Neural progenitor cell (in vitro differentiated cells): ENCODE measurements around the gene TMSB10. TPM values are rescaled to one million over a fixed set of nuclear protein-coding genes. Genes with fewer than 3 reads are reported as not detected.

Experiments
- DNase-seq: peaks from one replicate; pipeline ENCODE4 v3.0.0-alpha.2; 2016; ENCODE audit warnings: low spot score
- H2AFZ ChIP-seq: fragments of 200-600 bp; sonication (generic); replicated peaks from 2 replicates; pipeline ENCODE4 v1.6.1; 2016; ENCODE audit warnings: antibody characterized with exemption
- H3F3A ChIP-seq: fragments of 200-600 bp; sonication (generic); 2 replicates; pipeline ENCODE4 v1.6.1; 2016; ENCODE audit warnings: antibody characterized with exemption, low read depth
- H3K27ac ChIP-seq: fragments of 200-600 bp; sonication (generic); 2 replicates; pipeline ENCODE4 v1.5.1; 2016; ENCODE audit warnings: mild to moderate bottlenecking
- H3K27me3 ChIP-seq: fragments of 200-600 bp; sonication (generic); 2 replicates; pipeline ENCODE4 v1.6.1; 2016; ENCODE audit warnings: mild to moderate bottlenecking, moderate library complexity
- H3K36me3 ChIP-seq: fragments of 200-600 bp; sonication (generic); 2 replicates; pipeline ENCODE4 v1.5.1; 2016
- H3K4me1 ChIP-seq: fragments of 200-600 bp; sonication (generic); 2 replicates; pipeline ENCODE4 v1.6.1; 2016; ENCODE audit warnings: mixed run types
- H3K4me2 ChIP-seq: fragments of 200-600 bp; sonication (generic); 2 replicates; pipeline ENCODE4 v1.6.1; 2016
- H3K4me3 ChIP-seq: fragments of 200-600 bp; sonication (generic); 2 replicates; pipeline ENCODE4 v1.5.1; 2016
- H3K79me2 ChIP-seq: fragments of 200-600 bp; sonication (generic); 2 replicates; pipeline ENCODE4 v1.6.1; 2016; ENCODE audit warnings: low read depth
- H3K9ac ChIP-seq: fragments of 200-600 bp; sonication (generic); 2 replicates; pipeline ENCODE4 v1.6.1; 2016
- H3K9me3 ChIP-seq: fragments of 200-600 bp; sonication (generic); 2 replicates; pipeline ENCODE4 v1.5.1; 2016; ENCODE audit warnings: low read depth
- H4K20me1 ChIP-seq: fragments of 200-600 bp; sonication (generic); 2 replicates; pipeline ENCODE4 v1.6.1; 2016; ENCODE audit warnings: low read depth
- H3K27ac Mint-ChIP-seq: 3 replicates; pipeline ENCODE4 v1.8.0; 2021; ENCODE audit warnings: mixed read lengths
- H3K27me3 Mint-ChIP-seq: 2 replicates; pipeline ENCODE4 v1.8.0; 2022; ENCODE audit warnings: low read depth, mild to moderate bottlenecking, inconsistent platforms, moderate library complexity, mixed read lengths; ENCODE audit not compliant: insufficient read depth
- H3K36me3 Mint-ChIP-seq: 3 replicates; pipeline ENCODE4 v1.8.0; 2021; ENCODE audit warnings: mixed read lengths
- H3K4me1 Mint-ChIP-seq: 3 replicates; pipeline ENCODE4 v1.8.0; 2021; ENCODE audit warnings: mixed read lengths
- H3K4me3 Mint-ChIP-seq: 3 replicates; pipeline ENCODE4 v1.8.0; 2021; ENCODE audit warnings: mild to moderate bottlenecking, moderate library complexity, mixed read lengths
- H3K9me3 Mint-ChIP-seq: 3 replicates; pipeline ENCODE4 v1.8.0; 2020; ENCODE audit warnings: mixed read lengths
- EZH2 ChIP-seq: fragments of 200-600 bp; sonication (generic); IDR thresholded peaks from 2 replicates; pipeline ENCODE4 v1.6.1; 2017; ENCODE audit warnings: antibody characterized with exemption, mild to moderate bottlenecking, moderate library complexity
- EZH2phosphoT487 ChIP-seq: fragments of 200-600 bp; sonication (generic); IDR thresholded peaks from 2 replicates; pipeline ENCODE4 v1.6.1; 2017; ENCODE audit warnings: antibody characterized with exemption
- total RNA-seq: library from RNA; depleted of rRNA; stranded (reverse); fragments of >200 nt; gene quantifications from 2 replicates; pipeline ENCODE4 v1.2.3, GENCODE V29; 2015; ENCODE audit warnings: low replicate concordance
- TF ChIP-seq, protein P1 (sequence below): fragments of 200-600 bp; sonication (generic); IDR thresholded peaks from 2 replicates; pipeline ENCODE4 v1.5.1; 2017; ENCODE audit warnings: antibody characterized with exemption, mild to moderate bottlenecking

The TMSB10 gene
- total RNA-seq, 1 donor from 2014 or later, result 2,248 TPM

DNA sequence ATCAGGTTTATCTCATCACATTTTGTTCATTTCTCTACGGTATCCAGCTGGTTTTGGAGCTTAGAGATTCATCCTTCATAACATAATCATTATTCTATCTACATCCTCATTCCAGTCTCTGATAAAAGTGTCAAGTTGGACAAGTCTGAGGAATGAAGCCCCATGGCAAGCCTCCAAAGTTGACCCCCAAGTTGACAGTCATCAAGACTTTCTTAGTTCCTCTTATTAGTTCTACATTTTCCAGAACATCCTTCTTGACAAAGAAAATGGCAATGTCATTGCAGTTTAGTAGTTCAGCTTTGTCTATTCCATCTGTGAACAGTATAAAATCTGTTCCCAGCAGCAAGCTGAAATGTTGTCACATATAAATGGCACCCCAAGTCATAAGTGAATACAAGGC is 4.5 kb upstream of the TMSB10 start:
- Histone ChIP-seq H3K79me2 (peaks cover 7% of the 10 kb centered on the region), H3K9me3 (no peaks in the 10 kb centered on the region), H3K9ac (no peak overlapping the region), H3K27me3 (peaks cover 11% of the 10 kb centered on the region), H3F3A (peaks cover 11% of the 10 kb centered on the region), H2AFZ (no peak overlapping the region), H3K36me3 (no peaks in the 10 kb centered on the region), H3K4me1 (no peaks in the 10 kb centered on the region), H3K4me3 (no peak overlapping the region), H3K4me2 (no peak overlapping the region), H4K20me1 (no peaks in the 10 kb centered on the region), H3K27ac (no peak overlapping the region)
- no peak overlapping the region for H3K4me3 Mint-ChIP-seq
- H3K36me3 Mint-ChIP-seq, result no peaks in the 10 kb centered on the region
- H3K4me1 Mint-ChIP-seq, result peaks cover 12% of the 10 kb centered on the region
- peaks cover 3% of the 10 kb centered on the region for H3K9me3 Mint-ChIP-seq
- no peak overlapping the region for H3K27ac Mint-ChIP-seq
- H3K27me3 Mint-ChIP-seq, result peaks cover 11% of the 10 kb centered on the region
- TF ChIP-seq EZH2, result no peak
- TF ChIP-seq, protein P1, sequence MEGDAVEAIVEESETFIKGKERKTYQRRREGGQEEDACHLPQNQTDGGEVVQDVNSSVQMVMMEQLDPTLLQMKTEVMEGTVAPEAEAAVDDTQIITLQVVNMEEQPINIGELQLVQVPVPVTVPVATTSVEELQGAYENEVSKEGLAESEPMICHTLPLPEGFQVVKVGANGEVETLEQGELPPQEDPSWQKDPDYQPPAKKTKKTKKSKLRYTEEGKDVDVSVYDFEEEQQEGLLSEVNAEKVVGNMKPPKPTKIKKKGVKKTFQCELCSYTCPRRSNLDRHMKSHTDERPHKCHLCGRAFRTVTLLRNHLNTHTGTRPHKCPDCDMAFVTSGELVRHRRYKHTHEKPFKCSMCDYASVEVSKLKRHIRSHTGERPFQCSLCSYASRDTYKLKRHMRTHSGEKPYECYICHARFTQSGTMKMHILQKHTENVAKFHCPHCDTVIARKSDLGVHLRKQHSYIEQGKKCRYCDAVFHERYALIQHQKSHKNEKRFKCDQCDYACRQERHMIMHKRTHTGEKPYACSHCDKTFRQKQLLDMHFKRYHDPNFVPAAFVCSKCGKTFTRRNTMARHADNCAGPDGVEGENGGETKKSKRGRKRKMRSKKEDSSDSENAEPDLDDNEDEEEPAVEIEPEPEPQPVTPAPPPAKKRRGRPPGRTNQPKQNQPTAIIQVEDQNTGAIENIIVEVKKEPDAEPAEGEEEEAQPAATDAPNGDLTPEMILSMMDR, result no peak
- TF ChIP-seq EZH2phosphoT487, result no peak
- DNase-seq, result no peak

DNA sequence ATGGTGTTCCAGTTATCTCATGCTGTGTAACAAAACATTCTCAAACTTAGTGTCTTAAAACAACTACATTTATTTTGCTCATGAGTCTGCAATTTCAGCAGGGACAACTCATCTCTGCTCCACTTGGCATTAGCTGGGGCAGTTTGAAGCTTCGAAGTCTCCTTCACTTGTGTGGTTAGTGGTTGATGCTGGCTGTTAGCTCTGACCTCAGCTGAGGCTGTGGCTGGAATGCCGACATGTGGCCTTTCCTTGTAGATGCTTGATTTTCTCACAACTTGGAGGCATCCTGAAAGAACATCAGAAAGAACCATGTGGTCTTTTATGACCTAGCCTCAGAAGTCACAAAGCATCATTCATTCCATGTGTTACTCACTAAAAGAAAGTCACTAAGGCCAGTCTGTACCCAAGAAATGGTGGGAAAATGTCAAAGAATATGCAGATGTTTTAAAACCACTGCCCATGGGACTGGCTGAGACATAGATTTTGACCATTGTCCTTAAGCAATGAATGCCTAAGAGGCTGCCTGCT is 3.8 kb upstream of the TMSB10 start:
- Mint-ChIP-seq H3K4me3 (no peak overlapping the region), H3K4me1 (peaks cover 14% of the 10 kb centered on the region), H3K36me3 (no peaks in the 10 kb centered on the region), H3K27me3 (peaks cover 13% of the 10 kb centered on the region), H3K9me3 (peaks cover 3% of the 10 kb centered on the region), H3K27ac (no peak overlapping the region)
- Histone ChIP-seq H4K20me1 (peaks cover 7% of the 10 kb centered on the region), H3K4me1 (no peaks in the 10 kb centered on the region), H3K4me2 (no peak overlapping the region), H3K27ac (no peak overlapping the region), H3K9me3 (no peaks in the 10 kb centered on the region), H3F3A (peaks cover 17% of the 10 kb centered on the region), H3K9ac (no peak overlapping the region), H3K27me3 (peaks cover 11% of the 10 kb centered on the region), H3K36me3 (no peaks in the 10 kb centered on the region), H2AFZ (no peak overlapping the region), H3K4me3 (no peak overlapping the region), H3K79me2 (peaks cover 14% of the 10 kb centered on the region)
- DNase-seq, result no peak
- TF ChIP-seq, protein P1, result no peak
- TF ChIP-seq EZH2phosphoT487 (no peak), EZH2 (no peak)

DNA sequence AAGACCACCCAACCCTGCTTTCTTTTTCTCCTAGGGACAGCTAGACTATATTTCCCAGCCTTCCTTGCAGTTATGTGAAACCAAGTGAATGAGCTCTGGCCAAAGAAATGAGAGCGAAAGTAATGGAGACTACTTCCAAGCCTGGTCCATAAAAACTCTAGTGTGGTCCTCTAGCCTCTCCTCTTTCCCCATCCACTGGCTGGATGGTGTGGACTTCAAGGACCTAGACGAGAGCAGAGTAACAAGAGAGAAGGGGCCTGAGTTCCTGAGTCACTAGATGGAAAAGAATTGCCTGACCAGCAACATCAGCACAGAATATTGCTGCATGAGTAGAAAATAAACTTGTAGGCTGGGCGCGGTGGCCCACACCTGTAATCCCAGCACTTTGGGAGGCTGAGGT is 2.9 kb upstream of the TMSB10 start:
- no peaks in the 10 kb centered on the region for H3K9me3 ChIP-seq
- H3K9ac ChIP-seq, result no peak overlapping the region
- H3K27me3 Mint-ChIP-seq, result peaks cover 15% of the 10 kb centered on the region
- TF ChIP-seq, protein P1, result no peak
- TF ChIP-seq EZH2phosphoT487, result no peak
- TF ChIP-seq EZH2, result no peak
- peaks cover 26% of the 10 kb centered on the region for H3F3A ChIP-seq
- H3K4me1 ChIP-seq, result peaks cover 4% of the 10 kb centered on the region
- H3K4me3 Mint-ChIP-seq, result no peak overlapping the region
- peaks cover 11% of the 10 kb centered on the region for H3K27me3 ChIP-seq
- no peak overlapping the region for H3K27ac Mint-ChIP-seq
- H4K20me1 ChIP-seq, result peaks cover 11% of the 10 kb centered on the region
- H3K9me3 Mint-ChIP-seq, result peaks cover 3% of the 10 kb centered on the region
- no peaks in the 10 kb centered on the region for H3K36me3 ChIP-seq
- no peak overlapping the region for H3K4me3 ChIP-seq
- peaks cover 23% of the 10 kb centered on the region for H3K79me2 ChIP-seq
- no peak overlapping the region for H3K27ac ChIP-seq
- DNase-seq, result no peak
- peaks cover 3% of the 10 kb centered on the region for H3K36me3 Mint-ChIP-seq
- no peak overlapping the region for H2AFZ ChIP-seq
- H3K4me1 Mint-ChIP-seq, result peaks cover 23% of the 10 kb centered on the region
- H3K4me2 ChIP-seq, result no peak overlapping the region
